ENCODE results near the gene AFMID.
"Not testable (repeated sequence)": the region's sequence is repeated elsewhere in the genome, so short reads cannot be mapped to it uniquely, and the experiment has no call there.

The AFMID gene

DNA sequence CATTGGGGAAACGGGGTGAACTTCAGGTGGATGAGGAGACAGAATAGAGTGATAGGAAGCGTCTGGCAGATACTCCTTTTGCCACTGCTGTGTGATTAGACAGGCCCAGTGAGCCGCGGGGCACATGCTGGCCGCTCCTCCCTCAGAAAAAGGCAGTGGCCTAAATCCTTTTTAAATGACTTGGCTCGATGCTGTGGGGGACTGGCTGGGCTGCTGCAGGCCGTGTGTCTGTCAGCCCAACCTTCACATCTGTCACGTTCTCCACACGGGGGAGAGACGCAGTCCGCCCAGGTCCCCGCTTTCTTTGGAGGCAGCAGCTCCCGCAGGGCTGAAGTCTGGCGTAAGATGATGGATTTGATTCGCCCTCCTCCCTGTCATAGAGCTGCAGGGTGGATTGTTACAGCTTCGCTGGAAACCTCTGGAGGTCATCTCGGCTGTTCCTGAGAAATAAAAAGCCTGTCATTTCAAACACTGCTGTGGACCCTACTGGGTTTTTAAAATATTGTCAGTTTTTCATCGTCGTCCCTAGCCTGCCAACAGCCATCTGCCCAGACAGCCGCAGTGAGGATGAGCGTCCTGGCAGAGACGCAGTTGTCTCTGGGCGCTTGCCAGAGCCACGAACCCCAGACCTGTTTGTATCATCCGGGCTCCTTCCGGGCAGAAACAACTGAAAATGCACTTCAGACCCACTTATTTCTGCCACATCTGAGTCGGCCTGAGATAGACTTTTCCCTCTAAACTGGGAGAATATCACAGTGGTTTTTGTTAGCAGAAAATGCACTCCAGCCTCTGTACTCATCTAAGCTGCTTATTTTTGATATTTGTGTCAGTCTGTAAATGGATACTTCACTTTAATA lies 37.3 kb downstream of the AFMID start:
- FAIRE-seq, result no peak

DNA sequence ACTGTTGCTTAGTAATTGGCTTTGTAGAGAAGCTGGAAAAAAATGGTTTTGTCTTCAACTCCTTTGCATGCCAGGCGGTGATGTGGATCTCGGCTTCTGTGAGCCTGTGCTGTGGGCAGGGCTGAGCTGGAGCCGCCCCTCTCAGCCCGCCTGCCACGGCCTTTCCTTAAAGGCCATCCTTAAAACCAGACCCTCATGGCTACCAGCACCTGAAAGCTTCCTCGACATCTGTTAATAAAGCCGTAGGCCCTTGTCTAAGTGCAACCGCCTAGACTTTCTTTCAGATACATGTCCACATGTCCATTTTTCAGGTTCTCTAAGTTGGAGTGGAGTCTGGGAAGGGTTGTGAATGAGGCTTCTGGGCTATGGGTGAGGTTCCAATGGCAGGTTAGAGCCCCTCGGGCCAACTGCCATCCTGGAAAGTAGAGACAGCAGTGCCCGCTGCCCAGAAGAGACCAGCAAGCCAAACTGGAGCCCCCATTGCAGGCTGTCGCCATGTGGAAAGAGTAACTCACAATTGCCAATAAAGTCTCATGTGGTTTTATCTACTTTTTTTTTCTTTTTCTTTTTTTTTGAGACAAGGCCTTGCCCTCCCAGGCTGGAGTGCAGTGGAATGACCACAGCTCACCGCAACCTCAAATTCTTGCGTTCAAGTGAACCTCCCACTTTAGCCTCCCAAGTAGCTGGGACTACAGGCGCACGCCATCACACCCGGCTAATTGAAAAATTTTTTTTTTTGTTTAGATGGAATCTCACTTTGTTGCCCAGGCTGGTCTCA lies 38.1 kb downstream of the AFMID start:
- no peak for FAIRE-seq

DNA sequence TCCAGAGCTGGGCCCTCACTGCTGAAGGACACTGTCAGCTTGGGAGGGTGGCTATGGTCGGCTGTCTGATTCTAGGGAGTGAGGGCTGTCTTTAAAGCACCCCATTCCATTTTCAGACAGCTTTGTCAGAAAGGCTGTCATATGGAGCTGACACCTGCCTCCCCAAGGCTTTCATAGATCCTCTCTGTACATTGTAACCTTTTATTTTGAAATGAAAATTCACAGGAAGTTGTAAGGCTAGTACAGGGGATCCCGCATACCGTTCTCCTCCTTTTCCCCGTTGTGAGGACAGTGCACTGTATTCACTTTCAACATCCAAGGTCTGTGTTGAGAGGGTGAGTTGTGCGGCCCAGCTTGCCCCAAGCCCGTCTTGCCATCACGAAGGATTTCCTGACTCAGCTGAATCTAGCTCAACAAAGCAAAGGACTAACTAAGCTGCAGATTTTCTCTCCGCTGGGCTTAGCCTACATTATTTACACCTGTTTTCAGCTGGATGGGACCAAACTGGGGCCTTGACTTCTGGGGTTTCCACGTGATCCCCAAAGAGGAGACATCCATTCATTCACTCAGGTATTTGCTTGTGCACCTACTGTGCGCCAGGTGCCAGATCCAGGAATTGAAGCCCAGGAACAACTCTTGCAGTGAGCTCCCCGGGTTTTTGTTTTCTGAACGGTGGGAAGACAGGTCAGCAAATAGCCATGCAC lies 39.0 kb downstream of the AFMID start:
- FAIRE-seq, result no peak

DNA sequence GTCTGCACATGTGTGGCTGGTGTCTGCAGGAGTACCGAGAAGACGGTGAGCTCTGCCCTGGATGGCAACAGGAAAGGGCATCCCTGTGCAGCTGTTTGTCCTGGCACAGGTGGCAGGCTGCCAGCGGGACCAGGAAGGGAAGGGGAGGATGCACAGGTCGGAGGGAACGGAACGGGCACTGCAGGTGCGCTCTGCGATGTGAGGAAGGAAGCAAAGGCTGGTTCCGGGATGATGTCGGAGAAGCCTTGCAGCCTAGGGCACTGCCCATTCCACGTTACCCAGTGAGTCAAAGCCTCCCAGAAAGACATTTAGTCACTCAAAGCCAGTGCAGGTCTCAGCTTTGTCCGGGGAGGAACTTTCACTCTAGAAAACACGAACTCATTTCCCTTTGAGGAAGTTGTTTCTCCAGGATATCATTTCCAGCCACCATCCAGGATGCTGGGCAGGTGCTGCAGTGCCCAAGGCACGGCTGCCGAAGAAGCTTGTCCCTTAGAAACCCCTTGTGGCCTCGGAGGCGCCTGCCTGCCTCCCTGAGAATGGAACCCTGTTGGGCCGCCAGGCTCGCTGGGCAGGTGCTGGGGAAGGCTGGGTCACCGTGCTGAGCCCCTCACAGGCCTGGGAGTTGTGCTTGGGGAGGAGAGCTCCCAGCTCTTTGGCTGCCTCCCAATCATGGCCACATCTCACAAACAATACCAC lies 39.7 kb downstream of the AFMID start:
- FAIRE-seq, result no peak

DNA sequence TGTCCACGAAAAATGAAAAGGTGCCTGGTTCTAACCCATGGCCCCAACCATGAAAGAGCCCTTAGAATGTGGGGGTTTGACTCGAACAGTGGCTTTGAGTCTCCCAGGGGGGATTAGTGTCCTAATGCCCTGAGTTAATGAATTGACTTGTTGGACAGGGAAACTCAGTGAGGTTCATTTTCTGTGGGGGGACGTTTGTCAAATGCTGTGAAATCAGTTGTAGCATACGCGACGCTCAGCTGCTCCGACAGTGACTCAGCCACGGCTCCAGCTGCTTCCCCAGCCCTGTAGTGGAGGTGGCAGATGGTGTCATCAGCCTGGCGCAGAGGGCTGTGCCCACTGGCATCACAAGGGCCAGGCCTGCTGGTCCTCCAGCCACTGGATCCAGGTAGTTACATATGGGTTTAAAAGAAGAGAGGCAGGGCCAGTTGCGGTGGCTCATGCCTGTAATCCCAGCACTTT lies 40.3 kb downstream of the AFMID start:
- no peak for FAIRE-seq

DNA sequence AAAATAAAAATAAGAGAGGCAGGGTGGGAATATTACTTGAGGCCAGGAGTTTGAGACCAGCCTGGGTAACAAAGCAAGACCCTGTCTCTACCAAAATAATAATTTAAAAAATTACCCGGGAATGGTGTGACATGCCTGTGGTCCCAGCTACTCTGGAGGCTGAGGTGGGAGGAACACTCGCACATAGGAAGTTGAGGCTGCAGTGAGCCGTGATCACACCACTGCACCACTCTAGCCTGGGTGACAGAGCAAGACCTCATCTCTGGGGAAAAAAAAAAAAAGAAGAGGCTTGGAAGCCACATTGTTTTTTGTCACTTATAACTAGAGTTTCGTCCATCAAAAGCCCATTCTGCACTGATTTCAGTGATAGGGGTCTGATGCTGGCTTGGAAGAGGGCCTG lies 41.0 kb downstream of the AFMID start:
- no peak for FAIRE-seq

DNA sequence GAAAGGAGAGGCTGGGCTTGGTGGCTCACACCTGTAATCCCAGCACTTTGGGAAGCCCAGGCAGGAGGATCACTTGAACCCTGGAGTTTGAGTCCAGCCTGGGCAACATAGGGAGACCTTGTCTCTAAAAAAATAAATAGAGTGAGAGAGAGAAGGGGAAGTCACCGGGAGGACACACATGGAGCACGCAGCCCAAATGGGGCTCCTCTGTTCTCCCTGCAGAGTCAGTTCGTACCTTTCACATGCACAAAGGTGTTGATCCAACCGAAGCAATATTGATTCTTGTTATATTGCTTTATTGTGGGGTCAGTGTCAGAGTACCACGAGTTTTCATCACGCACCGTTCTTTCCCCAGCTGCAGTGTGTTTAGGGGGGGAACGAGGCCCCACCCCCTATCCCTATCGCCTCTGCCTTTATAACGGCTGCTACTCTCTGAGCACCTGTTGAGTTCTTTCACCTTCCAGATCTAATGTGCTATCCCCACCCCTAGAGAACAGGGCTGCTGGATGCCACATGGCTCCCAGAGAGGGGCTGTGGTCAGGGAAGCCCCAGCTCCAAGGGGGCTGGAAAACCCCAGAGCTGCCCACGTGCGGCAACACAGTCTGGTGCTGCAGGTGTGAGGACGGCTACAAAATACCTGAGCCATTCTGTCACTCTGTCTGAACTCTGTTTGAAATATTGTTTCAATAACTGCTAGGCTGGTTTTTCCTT lies 43.2 kb downstream of the AFMID start:
- no peak for FAIRE-seq

DNA sequence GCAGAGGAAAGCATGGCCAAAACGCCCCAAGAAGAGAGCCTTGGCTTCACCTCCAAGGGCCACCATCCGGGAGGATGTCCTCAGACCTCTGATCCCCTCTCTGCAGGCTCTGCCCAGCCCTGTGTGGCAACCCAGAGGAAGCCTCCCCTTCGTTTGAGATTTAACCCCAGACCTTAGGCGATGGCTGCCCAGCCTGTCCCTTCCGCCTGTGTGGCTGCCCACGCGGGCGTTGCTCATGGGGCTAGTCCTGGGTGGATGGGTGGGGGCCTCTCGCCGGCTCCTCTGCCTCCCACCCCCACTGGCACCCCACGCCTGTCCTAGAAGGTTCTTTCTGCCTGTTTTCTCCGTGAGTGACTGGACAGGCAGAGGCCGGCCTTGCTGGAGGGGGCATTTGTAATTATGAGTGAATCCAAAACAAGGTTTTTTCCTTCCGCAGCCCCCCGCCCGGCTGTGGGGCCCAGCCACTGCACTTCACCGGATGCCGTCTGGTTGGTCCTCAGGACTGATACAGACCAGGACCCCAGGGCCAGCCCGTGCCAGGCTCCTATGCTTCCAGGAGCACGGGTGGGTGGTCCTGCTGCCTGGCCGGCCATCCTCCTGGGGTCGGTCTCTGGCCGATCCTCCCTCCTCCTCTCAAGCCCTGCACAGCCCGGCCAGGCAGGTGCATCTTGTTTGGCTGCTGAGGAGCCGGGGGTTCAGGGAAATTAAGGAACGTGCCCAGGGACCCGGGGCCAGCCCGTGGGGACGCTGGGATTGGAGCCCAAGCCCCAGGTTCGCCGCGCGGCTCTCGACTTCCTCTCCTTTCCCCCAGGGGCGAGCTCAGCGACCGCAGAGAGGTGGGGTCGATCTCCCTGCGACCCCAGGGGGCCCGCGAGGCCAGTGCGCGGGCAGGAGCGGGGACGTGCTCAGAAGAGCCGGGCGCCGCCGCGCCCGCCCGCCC lies 44.1 kb downstream of the AFMID start, which contains the start of gene TMEM235:
Gene TMEM235 (plus strand): TSS at position 636 of the 940 bp plus-strand sequence. CDS start 393 bp downstream, outside the sequence.
- no peak for FAIRE-seq

DNA sequence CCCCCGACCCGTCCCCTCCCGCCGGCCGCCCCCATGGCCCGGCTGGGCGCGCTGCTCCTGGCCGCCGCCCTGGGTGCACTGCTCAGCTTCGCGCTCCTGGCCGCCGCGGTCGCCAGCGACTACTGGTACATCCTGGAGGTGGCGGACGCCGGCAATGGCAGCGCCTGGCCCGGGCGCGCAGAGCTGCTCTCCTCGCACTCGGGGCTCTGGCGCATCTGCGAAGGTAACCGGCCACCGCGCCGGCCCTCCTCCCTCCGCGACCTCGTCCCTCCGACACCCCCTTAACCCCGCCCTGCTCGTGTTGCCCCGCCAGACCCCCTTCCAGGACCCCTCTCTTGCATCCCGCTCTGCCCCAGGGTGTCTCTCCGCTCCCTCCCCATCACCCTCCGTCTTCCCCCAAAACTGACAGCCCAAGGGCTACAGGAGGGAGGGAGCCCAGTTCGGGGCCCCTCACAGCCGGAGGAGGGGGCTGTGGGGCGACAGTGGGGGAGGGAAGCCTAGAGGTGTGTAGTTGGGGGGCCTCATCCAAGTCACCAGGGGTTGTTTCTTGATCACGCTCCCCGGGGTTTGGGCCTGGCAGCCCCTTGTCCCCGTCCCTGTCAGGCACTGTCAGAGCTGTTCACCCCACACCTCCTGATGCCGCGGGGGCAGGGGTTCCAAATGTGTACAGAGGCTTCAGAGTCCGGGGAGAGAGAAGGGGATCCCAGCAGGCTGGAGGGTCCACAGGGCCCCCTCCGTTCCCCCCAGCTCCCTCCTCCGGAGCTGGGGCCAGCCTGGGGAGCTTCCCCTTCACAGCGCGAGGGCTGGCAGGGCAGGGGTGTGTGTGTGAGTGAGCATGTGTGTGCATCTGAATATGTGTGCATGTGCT lies 45.1 kb downstream of the AFMID start:
- no peak for FAIRE-seq

DNA sequence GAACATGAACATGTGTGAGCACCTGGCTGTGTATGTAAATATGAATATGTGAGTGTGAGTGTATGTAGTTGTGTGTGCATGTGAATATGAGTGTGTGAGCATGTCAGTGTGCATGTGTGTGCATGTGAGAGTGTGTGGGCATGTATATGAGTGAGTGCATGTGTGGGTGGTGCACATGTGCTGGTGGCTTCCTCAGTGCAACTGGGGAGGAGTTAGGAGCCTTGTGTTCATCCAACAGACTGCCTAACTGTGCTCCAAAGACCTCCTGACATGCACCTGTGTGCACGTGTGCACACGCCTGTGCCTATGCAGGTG lies 45.7 kb downstream of the AFMID start:
- no peak for FAIRE-seq

DNA sequence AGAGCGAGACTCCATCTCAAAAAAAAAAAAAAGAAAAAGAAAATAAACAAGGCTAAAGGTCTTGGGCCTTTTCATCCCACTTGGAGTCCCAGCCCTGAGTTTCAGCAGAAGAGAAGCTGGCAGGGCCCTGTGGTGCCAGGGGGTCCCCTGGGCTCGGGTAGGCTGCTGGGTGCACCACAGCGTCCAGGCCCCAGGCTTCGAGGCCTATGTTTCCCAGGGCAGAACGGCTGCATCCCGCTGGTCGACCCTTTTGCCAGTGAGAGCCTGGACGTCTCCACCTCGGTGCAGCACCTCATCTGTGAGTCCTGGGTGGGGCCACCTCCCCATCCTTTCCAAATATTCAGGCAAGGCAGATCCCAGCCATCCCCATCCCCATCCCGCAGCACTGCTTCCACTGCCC lies 46.5 kb downstream of the AFMID start:
- no peak for FAIRE-seq

DNA sequence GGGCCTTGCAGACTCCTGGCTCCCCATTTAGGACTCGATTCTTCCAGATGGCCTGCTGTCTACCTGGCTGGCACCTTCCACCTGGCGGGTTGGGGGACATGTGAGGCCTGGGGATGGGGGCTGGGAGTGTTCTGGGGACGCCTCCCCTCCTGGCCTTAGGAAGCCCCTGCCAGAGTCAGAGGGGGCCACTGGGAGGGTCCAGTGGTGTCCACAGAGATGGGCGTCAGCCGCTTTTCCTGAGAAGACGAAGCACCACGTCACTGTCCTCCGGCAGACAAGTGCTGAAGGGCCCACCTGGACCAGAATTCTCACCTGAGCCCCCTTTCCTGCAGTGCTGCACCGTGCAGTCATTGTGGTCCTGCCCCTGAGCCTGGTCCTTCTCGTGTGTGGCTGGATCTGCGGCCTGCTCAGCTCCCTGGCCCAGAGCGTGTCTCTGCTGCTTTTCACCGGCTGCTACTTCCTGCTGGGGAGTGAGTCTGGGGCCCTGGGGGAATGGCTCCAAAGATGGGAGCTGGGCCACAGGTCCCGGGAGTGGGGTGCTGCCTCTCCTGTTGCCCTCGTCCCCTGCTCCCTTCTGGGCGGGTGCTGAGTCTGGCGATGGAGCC lies 47.2 kb downstream of the AFMID start:
- no peak for FAIRE-seq

DNA sequence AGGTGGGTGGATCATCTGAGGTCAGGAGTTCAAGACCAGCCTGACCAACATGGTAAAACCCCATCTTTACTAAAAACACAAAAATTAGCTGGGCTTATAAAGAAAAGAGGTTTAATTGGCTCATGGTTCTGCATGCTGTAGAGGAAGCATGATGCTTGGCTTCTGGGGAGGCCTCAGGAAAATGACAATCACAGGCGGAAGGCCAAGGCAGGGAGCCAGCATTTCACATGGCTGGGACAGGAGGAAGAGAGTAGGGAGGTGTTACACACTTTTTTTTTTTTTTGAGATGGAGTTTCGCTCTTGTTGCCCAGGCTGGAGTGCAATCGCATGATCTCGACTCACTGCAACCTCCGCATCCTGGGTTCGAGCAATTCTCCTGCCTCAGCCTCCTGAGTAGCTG lies 47.9 kb downstream of the AFMID start:
- not testable (repeated sequence) for FAIRE-seq

DNA sequence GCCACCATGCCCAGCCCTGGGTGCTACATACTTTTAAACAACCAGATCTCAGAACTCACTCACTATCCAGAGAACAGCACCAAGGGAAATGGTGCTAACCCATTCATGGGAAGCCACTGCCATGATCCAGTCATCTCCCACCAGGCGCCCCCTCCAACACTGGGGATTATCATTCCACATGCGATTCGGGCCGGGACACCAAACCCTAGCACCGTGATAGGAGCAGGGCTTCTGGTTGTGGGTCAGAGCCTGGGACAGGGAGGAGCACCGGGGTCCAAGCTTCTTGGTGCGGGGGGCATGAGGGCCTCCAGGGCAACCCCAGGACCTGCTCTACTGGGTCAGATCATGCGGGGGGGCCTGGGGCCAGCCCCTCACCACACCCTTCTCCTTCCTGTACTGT lies 48.7 kb downstream of the AFMID start:
- FAIRE-seq, result no peak

DNA sequence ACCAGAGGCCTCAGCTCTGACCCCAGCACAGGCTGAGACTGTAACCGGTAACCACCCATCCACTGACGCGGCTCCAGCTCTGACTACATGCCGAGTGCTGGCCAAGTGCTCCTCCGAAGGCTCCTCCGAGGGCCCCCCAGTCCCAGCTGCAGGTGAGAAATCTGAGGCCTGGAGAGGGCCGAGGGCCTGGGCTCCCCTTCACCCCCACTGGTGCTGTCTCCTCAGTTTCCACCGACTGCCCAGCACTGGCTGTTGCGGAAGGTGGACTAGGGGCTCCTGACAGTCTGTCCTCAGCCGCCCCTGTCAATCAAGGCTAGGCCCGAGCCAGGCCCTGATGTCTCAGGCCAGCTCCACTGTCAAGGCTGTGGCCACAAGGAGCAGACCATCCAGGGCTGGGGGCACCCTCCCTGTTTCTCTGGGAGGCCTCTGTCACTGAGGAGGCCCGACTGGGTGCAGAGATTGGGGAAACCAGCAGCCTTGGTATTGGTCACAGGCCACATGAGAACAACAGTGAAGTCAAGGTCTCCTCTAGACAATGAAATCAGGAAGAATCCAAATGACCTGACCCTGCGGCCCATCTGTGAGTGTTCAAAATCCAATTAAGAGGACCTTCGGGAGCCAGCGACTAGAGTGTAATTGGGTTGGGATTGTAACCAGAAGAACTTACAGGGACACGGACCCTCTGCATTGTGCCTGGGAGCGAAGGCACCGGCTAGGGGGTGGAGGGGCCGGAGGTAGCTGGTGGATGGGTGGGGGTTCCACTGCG lies 49.4 kb downstream of the AFMID start:
- no peak for FAIRE-seq

DNA sequence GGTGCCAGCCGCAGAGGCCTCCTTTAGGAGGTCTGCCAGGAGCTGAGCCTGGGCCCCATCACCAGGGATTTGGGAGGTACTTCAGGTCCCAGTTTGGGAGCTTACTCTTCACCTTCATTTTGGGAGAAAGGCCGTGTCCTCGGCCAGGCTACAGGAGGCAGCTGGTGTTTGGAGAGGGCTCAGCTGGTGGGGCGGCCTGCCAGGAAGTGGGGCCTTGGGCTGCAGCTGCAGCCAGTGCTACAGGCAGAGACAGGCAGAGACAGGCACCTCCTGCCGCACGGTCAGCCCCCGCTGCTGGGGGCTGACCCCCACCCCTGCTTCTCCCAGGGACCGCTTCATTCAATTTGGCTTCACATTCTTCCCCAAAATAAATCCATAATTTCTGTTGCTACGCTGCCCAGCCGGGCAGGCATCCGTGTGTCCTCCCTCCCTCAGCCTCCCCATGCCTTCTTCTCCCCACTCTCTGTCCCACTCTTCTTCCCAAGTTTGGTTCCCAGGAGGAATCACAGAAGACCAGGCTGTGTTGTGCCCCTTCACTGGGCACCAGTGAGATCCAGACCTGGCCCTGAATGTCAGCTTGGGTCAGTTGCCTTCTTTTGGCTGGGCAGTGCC lies 50.3 kb downstream of the AFMID start:
- FAIRE-seq, result no peak

DNA sequence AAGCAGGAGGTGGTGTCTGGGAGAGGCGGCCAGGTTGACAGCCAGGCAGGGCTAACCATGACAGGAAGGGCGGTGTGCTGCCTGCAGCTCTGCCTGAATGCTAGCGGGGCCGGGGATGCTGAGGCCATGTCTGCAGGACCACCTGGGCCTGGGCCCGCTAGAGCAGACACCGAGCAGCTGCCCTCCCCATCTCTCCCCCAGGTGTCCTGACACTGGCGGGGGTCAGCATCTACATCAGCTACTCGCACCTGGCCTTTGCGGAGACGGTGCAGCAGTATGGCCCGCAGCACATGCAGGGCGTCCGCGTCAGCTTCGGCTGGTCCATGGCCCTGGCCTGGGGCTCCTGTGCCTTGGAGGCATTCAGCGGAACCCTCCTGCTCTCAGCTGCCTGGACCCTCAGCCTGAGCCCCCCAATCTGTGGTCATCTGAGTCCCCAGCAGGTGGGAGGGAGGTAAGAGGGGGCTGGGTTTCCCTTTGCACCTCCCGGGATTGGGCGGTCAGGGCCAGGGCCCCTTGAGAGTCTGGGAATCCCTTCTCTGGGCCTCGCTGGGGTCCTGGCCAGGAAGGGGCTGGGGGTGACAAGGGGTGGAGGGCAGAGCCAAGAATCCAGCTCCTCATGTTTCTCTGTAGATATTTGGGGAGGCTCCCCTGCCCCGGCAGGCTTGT lies 51.8 kb downstream of the AFMID start:
- FAIRE-seq, result no peak

DNA sequence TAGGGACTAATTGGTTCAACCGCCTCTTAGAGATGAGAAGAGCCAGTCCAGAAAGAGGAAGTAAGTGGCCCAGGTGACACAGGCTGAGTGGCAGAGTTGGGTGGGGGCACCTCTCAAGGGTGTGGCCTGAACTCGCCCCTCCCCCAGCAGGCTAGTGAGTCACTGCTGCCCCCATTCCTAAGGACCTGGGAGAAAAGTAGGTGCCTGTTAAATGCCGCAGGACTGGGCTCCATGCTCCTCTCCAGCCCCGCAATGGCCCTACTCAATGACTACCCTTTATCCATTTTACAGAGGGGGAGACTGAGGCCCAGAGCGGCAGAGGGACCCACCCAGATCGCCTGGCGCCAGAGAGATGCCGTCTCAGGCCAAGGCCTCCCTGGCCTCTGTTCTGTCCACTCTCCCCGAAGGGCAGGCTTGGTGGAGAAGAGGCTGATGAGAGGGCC lies 52.3 kb downstream of the AFMID start:
- no peak for FAIRE-seq

Data from TTC549 (cell line).